Measurements from ENCODE around the gene GLB1L2.

GLB1L2 gene

DNA sequence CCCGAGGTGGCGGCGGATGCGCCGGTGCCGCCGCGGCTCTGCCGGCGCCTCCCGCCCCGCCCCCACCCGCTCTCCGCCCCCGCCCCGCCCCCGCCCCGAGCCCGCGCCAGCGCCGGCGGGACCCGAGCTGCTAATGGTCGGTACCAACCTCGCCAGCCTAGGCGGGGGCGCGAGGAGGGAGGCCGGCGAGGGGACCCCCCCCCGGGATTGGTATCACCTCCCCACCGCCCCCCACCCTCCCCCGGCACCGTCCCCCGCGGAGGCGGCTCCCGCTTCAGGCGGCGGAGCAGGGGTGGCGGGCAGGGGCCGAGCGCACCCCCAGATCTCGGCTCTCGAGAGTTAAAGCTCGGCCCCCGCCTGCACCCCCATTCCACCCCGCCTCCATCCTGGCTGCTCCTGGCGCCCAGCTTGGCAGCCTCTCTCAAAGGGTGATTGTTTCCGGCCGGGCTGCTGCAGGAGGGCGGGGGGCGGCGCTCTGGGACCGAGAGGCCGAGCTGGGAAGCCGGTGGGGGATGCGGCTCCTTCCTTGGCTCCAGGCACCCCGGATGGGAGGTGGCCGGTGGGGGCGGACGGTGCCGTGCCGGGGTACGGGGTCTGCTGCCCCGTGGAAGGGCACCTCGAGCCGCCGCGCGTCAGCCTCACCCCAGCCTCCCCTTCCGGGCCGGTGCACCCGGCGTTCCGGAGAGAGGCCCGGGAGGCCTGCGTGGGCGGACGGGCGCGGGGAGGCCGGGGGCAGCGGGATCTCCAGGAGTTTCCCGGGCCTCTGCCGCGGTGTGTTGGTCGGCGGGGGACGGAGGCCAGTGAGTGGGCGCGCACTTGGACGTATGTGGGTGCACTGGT lies 80.6 kb downstream of the GLB1L2 start, which contains the start of gene B3GAT1:
Gene B3GAT1, minus strand, starts transcription at position 40 of the 840 bp plus-strand sequence. CDS start 24,583 bp downstream, outside the sequence.
- H3K27ac ChIP-seq: peak within 1 kb of the TSS; percentile 91

DNA sequence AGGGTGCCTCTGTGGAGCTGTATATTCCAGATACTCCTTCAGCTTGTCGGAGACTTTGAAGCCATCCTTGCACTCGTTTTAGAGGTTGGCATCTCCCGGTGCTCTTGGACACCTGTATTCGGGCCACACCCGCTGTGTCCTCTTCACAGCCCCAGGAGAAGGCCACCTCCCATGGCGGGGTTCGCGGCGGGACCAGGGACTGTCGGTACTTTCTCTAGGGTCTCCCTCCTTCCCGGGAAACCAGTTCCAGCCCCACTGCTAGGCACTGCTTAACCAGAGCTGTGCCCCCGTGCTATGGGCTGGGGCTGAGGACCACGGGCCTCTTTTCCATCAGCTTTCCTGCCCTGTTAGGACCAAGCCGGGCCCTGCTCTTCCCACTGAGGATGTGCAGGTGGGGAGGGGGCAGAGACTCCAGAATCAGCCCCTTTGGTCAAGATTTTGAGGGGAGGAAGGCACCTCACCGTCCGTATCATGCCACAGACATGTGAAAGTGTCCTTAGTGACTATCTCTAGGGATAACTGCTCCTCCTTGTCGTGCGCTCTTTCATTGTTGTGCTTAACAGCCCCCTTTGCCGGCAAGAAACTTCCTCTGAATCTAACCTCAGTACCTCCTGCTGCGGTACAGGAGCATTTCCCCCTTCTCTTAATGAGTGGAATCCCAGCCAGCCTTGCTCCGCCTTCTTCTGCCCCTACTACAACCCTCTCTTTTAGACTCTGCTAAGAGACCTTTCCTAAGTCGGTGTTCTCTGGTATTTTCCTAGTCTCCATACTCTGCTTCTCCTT lies 81.4 kb downstream of the GLB1L2 start:
- TF ChIP-seq, protein P1, sequence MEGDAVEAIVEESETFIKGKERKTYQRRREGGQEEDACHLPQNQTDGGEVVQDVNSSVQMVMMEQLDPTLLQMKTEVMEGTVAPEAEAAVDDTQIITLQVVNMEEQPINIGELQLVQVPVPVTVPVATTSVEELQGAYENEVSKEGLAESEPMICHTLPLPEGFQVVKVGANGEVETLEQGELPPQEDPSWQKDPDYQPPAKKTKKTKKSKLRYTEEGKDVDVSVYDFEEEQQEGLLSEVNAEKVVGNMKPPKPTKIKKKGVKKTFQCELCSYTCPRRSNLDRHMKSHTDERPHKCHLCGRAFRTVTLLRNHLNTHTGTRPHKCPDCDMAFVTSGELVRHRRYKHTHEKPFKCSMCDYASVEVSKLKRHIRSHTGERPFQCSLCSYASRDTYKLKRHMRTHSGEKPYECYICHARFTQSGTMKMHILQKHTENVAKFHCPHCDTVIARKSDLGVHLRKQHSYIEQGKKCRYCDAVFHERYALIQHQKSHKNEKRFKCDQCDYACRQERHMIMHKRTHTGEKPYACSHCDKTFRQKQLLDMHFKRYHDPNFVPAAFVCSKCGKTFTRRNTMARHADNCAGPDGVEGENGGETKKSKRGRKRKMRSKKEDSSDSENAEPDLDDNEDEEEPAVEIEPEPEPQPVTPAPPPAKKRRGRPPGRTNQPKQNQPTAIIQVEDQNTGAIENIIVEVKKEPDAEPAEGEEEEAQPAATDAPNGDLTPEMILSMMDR (conservative IDR thresholded peaks at IDR 0.05): no peak
- H3K27ac ChIP-seq: peak overlapping the region; percentile 91

More for the DNA sequence above, 80.6 kb downstream of the GLB1L2 start, which contains the start of gene B3GAT1:
- TF ChIP-seq, protein P1 (conservative IDR thresholded peaks at IDR 0.05): peak; percentile 20; the same call in 1 of the 2 replicates

DNA sequence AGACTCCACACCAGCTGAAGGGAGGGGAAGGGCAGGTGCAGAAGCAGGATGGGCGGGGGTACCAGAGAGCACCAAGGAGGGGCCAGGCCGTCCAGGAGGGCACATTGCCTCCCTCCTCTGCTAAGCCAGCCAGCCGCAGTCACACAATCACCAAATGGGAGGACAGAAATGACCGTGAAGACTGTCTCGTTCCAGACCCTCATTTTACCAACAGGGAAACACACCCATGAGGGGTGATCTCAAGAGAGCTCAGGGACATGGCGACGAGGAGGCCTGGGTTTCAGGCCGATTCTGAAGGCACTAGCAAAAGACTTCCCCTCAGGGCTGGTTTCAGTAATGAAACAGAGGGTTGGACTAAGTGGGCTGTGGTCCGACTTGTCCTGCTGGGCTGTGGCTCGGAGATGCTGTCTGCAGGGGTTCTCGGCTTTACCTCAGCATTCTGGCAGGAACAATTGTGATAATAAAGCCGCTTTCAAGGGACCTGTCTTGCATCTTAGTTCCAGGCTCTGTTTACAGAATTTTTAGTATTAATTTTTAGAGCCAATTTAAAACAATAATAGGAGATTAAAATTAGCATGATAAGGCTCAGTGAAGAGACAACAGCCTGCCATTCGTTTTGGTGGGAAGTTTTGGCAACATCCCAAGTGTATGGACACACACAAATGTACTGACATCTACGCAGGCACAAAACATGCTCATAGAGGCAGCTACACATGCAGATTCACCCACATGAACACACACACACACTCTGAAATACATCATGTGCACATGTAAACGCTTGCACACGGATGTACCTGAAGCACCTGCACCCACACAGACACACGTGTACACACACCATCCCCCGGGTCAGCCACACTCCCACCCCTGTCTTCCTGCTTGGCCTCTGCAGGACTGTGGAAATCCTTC lies 82.3 kb downstream of the GLB1L2 start:
- TF ChIP-seq, protein P1 (conservative IDR thresholded peaks at IDR 0.05): no peak
- no peak overlapping the region; the same call in 1 of the 2 replicates for H3K27ac ChIP-seq

DNA sequence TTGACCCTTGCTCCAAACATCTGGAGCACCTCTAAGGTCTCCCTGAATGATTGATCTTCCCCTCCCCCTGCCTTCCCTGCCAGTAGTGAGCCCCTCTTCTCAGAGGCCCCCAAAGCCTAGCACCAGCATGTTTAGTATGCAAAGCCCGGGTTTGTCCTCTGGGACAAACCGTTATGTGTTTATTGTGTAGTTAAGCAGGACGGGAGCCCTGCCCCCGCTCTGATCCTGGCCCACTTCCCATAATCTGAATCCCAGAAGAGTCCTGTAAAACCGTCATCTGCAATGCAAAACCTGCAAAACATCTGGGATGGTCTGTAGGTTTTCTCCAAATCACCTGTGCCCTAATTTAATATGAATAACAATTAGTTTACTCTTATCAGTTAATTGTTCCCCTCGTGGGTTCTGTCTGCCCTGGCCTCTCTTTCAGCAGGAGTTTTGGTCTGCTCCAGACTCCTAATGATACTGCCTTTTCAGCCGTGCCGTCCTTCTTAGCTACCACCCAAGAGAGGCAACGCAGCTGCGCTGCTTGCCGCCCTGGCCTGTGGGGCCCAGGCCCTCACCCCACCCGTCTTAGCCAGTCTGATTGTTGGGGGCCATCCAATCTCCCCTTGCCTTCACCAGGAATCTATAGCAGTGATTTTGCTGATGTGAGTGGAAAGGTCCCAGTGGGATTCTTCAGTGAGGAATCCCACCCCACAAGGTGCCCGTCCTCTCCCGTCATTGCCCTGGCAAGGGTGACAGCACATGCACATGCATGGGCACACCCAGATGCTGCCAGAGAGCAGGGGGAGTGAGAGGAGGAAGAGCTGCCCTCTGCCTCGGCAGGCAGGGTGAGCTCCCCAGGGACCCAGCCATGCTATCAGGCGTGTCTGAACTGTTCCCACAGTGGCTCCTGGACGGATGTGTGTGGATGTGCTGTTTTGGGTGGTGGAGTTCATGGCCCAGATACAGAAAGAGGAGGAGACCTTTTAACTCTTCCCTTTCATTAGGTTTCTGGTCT lies 83.3 kb downstream of the GLB1L2 start:
- TF ChIP-seq, protein P1 (conservative IDR thresholded peaks at IDR 0.05): no peak
- peak overlapping the region; percentile 90; the same call in 1 of the 2 replicates for H3K27ac ChIP-seq

DNA sequence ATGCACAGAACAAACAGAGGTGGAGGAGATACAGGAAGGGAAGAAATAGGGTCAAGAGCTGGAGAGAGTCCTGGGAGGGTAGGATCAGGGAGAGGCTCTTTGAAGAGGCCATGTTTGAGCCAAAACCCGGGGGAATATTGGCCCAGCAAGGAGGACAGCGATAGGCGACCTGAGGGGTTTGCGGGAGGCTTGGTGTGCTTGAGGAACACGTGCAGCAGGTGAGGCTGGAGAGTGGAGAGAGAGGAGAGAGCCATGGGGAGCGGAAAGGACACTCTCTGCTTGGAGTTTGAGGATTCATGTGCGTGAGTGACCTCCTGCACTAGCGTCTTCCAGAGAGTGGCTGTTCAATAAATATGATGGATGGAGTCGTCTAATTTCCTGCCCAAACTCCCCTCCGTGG lies 84.9 kb downstream of the GLB1L2 start:
- TF ChIP-seq, protein P1 (conservative IDR thresholded peaks at IDR 0.05): no peak
- H3K27ac ChIP-seq: peak overlapping the region; percentile 90

All from VCaP (cell line).